H1 (cell line): Measurements from ENCODE around the gene BCL2L1.

ENCODE experiments used
- CTCF ChIP-seq, 3 experiments: IDR thresholded peaks; 1 replicate in 2 of 3; 2 replicates in 1 of 3; pipeline versions ENCODE4 v1.5.1 to v1.6.1; 2011; ENCODE audit warnings: low read length in 3 of 3, mild to moderate bottlenecking in 3 of 3, inconsistent platforms in 2 of 3, low read depth in 1 of 3, moderate library complexity in 1 of 3; ENCODE audit not compliant: insufficient read depth in 1 of 3; ENCODE audit errors: control extremely low read depth in 1 of 3
- MAFK ChIP-seq: IDR thresholded peaks from 2 replicates; pipeline ENCODE4 v1.6.1; 2012; ENCODE audit warnings: low read depth, mild to moderate bottlenecking, improper control_type of control experiment, low read length
- POLR2AphosphoS5 ChIP-seq: IDR thresholded peaks from 2 replicates; pipeline ENCODE4 v1.6.1; 2011; ENCODE audit warnings: low read depth, low read length

GRCh38 chr20:31751126-31751525 lies 28.5 kb upstream of the BCL2L1 start:
- TF ChIP-seq MAFK (no peak), CTCF (IDR thresholded peaks at IDR 0.05; ENCODE audit: control extremely low read depth in 1 of 3, insufficient read depth in 1 of 3, low read depth in 1 of 3, low read length in 3 of 3) (no peak), POLR2AphosphoS5 (no peak)
